Neural progenitor cell (in vitro differentiated cells): ENCODE results near the gene HDAC4. TPM values are rescaled to one million over a fixed set of nuclear protein-coding genes. Genes with fewer than 3 reads are reported as not detected.

ENCODE experiments used
- DNase-seq: peaks from one replicate; pipeline ENCODE4 v3.0.0-alpha.2; 2016; ENCODE audit warnings: low spot score
- H2AFZ ChIP-seq: fragments of 200-600 bp; sonication (generic); replicated peaks from 2 replicates; pipeline ENCODE4 v1.6.1; 2016; ENCODE audit warnings: antibody characterized with exemption
- H3F3A ChIP-seq: fragments of 200-600 bp; sonication (generic); 2 replicates; pipeline ENCODE4 v1.6.1; 2016; ENCODE audit warnings: antibody characterized with exemption, low read depth
- H3K27ac ChIP-seq: fragments of 200-600 bp; sonication (generic); 2 replicates; pipeline ENCODE4 v1.5.1; 2016; ENCODE audit warnings: mild to moderate bottlenecking
- H3K27me3 ChIP-seq: fragments of 200-600 bp; sonication (generic); 2 replicates; pipeline ENCODE4 v1.6.1; 2016; ENCODE audit warnings: mild to moderate bottlenecking, moderate library complexity
- H3K36me3 ChIP-seq: fragments of 200-600 bp; sonication (generic); 2 replicates; pipeline ENCODE4 v1.5.1; 2016
- H3K4me1 ChIP-seq: fragments of 200-600 bp; sonication (generic); 2 replicates; pipeline ENCODE4 v1.6.1; 2016; ENCODE audit warnings: mixed run types
- H3K4me2 ChIP-seq: fragments of 200-600 bp; sonication (generic); 2 replicates; pipeline ENCODE4 v1.6.1; 2016
- H3K4me3 ChIP-seq: fragments of 200-600 bp; sonication (generic); 2 replicates; pipeline ENCODE4 v1.5.1; 2016
- H3K79me2 ChIP-seq: fragments of 200-600 bp; sonication (generic); 2 replicates; pipeline ENCODE4 v1.6.1; 2016; ENCODE audit warnings: low read depth
- H3K9ac ChIP-seq: fragments of 200-600 bp; sonication (generic); 2 replicates; pipeline ENCODE4 v1.6.1; 2016
- H3K9me3 ChIP-seq: fragments of 200-600 bp; sonication (generic); 2 replicates; pipeline ENCODE4 v1.5.1; 2016; ENCODE audit warnings: low read depth
- H4K20me1 ChIP-seq: fragments of 200-600 bp; sonication (generic); 2 replicates; pipeline ENCODE4 v1.6.1; 2016; ENCODE audit warnings: low read depth
- H3K27ac Mint-ChIP-seq: 3 replicates; pipeline ENCODE4 v1.8.0; 2021; ENCODE audit warnings: mixed read lengths
- H3K27me3 Mint-ChIP-seq: 2 replicates; pipeline ENCODE4 v1.8.0; 2022; ENCODE audit warnings: low read depth, mild to moderate bottlenecking, inconsistent platforms, moderate library complexity, mixed read lengths; ENCODE audit not compliant: insufficient read depth
- H3K36me3 Mint-ChIP-seq: 3 replicates; pipeline ENCODE4 v1.8.0; 2021; ENCODE audit warnings: mixed read lengths
- H3K4me1 Mint-ChIP-seq: 3 replicates; pipeline ENCODE4 v1.8.0; 2021; ENCODE audit warnings: mixed read lengths
- H3K4me3 Mint-ChIP-seq: 3 replicates; pipeline ENCODE4 v1.8.0; 2021; ENCODE audit warnings: mild to moderate bottlenecking, moderate library complexity, mixed read lengths
- H3K9me3 Mint-ChIP-seq: 3 replicates; pipeline ENCODE4 v1.8.0; 2020; ENCODE audit warnings: mixed read lengths
- CTCF ChIP-seq: fragments of 200-600 bp; sonication (generic); IDR thresholded peaks from 2 replicates; pipeline ENCODE4 v1.5.1; 2017; ENCODE audit warnings: antibody characterized with exemption, mild to moderate bottlenecking
- EZH2 ChIP-seq: fragments of 200-600 bp; sonication (generic); IDR thresholded peaks from 2 replicates; pipeline ENCODE4 v1.6.1; 2017; ENCODE audit warnings: antibody characterized with exemption, mild to moderate bottlenecking, moderate library complexity
- EZH2phosphoT487 ChIP-seq: fragments of 200-600 bp; sonication (generic); IDR thresholded peaks from 2 replicates; pipeline ENCODE4 v1.6.1; 2017; ENCODE audit warnings: antibody characterized with exemption
- total RNA-seq: library from RNA; depleted of rRNA; stranded (reverse); fragments of >200 nt; gene quantifications from 2 replicates; pipeline ENCODE4 v1.2.3, GENCODE V29; 2015; ENCODE audit warnings: low replicate concordance

HDAC4 gene
- total RNA-seq, 1 donor from 2014 or later = 36.0 TPM

- Histone ChIP-seq H3K36me3 (no peaks in the 10 kb centered on the region), H3K9ac (no peak overlapping the region), H3K27me3 (no peaks in the 10 kb centered on the region), H3K4me2 (no peak overlapping the region), H3K79me2 (peaks cover 95% of the 10 kb centered on the region), H3K4me1 (peaks cover 23% of the 10 kb centered on the region), H2AFZ (no peak overlapping the region), H3F3A (peaks cover 6% of the 10 kb centered on the region), H3K27ac (no peak overlapping the region), H3K9me3 (no peaks in the 10 kb centered on the region), H4K20me1 (peaks cover 95% of the 10 kb centered on the region), H3K4me3 (no peak overlapping the region)
- DNase-seq = no peak
- Mint-ChIP-seq H3K9me3 (no peaks in the 10 kb centered on the region), H3K4me1 (peaks cover 43% of the 10 kb centered on the region), H3K36me3 (peaks cover 7% of the 10 kb centered on the region), H3K27me3 (peaks cover 5% of the 10 kb centered on the region), H3K4me3 (no peak overlapping the region), H3K27ac (no peak overlapping the region)
- TF ChIP-seq CTCF = no peak
- TF ChIP-seq EZH2phosphoT487 = no peak
- TF ChIP-seq EZH2 = no peak
Measured at GRCh38 chr2:239395524-239395923, 5.3 kb downstream of the HDAC4 start.

GRCh38 chr2:239394978-239395377 lies 5.8 kb downstream of the HDAC4 start:
- H3K79me2 ChIP-seq = peaks cover 100% of the 10 kb centered on the region
- H3F3A ChIP-seq = peaks cover 6% of the 10 kb centered on the region
- Mint-ChIP-seq H3K4me1 (peaks cover 43% of the 10 kb centered on the region), H3K36me3 (peaks cover 9% of the 10 kb centered on the region), H3K4me3 (no peak overlapping the region), H3K27me3 (peaks cover 5% of the 10 kb centered on the region), H3K9me3 (peaks cover 2% of the 10 kb centered on the region), H3K27ac (no peak overlapping the region)
- H3K4me3 ChIP-seq = no peak overlapping the region
- H3K4me2 ChIP-seq = no peak overlapping the region
- H3K9me3 ChIP-seq = no peaks in the 10 kb centered on the region
- peaks cover 23% of the 10 kb centered on the region for H3K4me1 ChIP-seq
- peaks cover 95% of the 10 kb centered on the region for H4K20me1 ChIP-seq
- no peaks in the 10 kb centered on the region for H3K27me3 ChIP-seq
- no peak for TF ChIP-seq CTCF
- H3K27ac ChIP-seq = no peak overlapping the region
- no peak overlapping the region for H3K9ac ChIP-seq
- H2AFZ ChIP-seq = no peak overlapping the region
- DNase-seq = no peak
- H3K36me3 ChIP-seq = no peaks in the 10 kb centered on the region

- Histone ChIP-seq H3K4me2 (no peak overlapping the region), H3K9me3 (no peaks in the 10 kb centered on the region), H3K79me2 (peaks cover 100% of the 10 kb centered on the region), H3K4me3 (no peak overlapping the region), H3K9ac (no peak overlapping the region), H3K4me1 (peaks cover 20% of the 10 kb centered on the region), H3K27ac (no peak overlapping the region), H3F3A (peaks cover 1% of the 10 kb centered on the region), H3K27me3 (no peaks in the 10 kb centered on the region), H3K36me3 (no peaks in the 10 kb centered on the region), H2AFZ (no peak overlapping the region), H4K20me1 (peaks cover 90% of the 10 kb centered on the region)
- H3K4me3 Mint-ChIP-seq = no peak overlapping the region
- no peak overlapping the region for H3K27ac Mint-ChIP-seq
- TF ChIP-seq EZH2 (no peak), EZH2phosphoT487 (no peak)
- peaks cover 13% of the 10 kb centered on the region for H3K36me3 Mint-ChIP-seq
- no peak for DNase-seq
- peaks cover 39% of the 10 kb centered on the region for H3K4me1 Mint-ChIP-seq
- H3K9me3 Mint-ChIP-seq = peaks cover 2% of the 10 kb centered on the region
- H3K27me3 Mint-ChIP-seq = peaks cover 3% of the 10 kb centered on the region
Measured at GRCh38 chr2:239394346-239394945, 6.4 kb downstream of the HDAC4 start.

GRCh38 chr2:239393941-239394340 lies 6.9 kb downstream of the HDAC4 start:
- TF ChIP-seq EZH2phosphoT487 = no peak
- no peak for TF ChIP-seq EZH2
- no peak for TF ChIP-seq CTCF
- H3K9me3 Mint-ChIP-seq = peaks cover 2% of the 10 kb centered on the region
- H3K36me3 Mint-ChIP-seq = peaks cover 17% of the 10 kb centered on the region
- Histone ChIP-seq H3F3A (no peaks in the 10 kb centered on the region), H3K36me3 (no peaks in the 10 kb centered on the region), H2AFZ (no peak overlapping the region), H3K9me3 (no peaks in the 10 kb centered on the region), H3K27me3 (no peaks in the 10 kb centered on the region), H3K79me2 (peaks cover 100% of the 10 kb centered on the region), H3K27ac (no peak overlapping the region), H3K4me3 (no peak overlapping the region), H3K9ac (no peak overlapping the region), H3K4me2 (no peak overlapping the region), H3K4me1 (peaks cover 15% of the 10 kb centered on the region), H4K20me1 (peaks cover 85% of the 10 kb centered on the region)
- no peaks in the 10 kb centered on the region for H3K27me3 Mint-ChIP-seq
- H3K27ac Mint-ChIP-seq = no peak overlapping the region
- no peak overlapping the region for H3K4me3 Mint-ChIP-seq
- peaks cover 35% of the 10 kb centered on the region for H3K4me1 Mint-ChIP-seq
- no peak for DNase-seq
